Neural crest cell (in vitro differentiated cells): ENCODE results near the gene NCAPG. TPM values are rescaled to one million over a fixed set of nuclear protein-coding genes. Genes with fewer than 3 reads are reported as not detected.

Source experiments
- DNase-seq: peaks from one replicate; pipeline ENCODE4 v3.0.0; 2021; ENCODE audit warnings: low read depth, mixed read lengths, low spot score
- H3K27ac Mint-ChIP-seq: one replicate; pipeline ENCODE4 v1.8.0; 2021; ENCODE audit warnings: mild to moderate bottlenecking, mixed read lengths; ENCODE audit not compliant: unreplicated experiment
- H3K27me3 Mint-ChIP-seq: 2 replicates; pipeline ENCODE4 v1.8.0; 2021; ENCODE audit warnings: low read depth, mild to moderate bottlenecking, mixed read lengths
- H3K36me3 Mint-ChIP-seq: 2 replicates; pipeline ENCODE4 v1.8.0; 2021; ENCODE audit warnings: low read depth, mild to moderate bottlenecking, mixed read lengths
- H3K4me1 Mint-ChIP-seq: 2 replicates; pipeline ENCODE4 v1.8.0; 2021; ENCODE audit warnings: mixed read lengths
- H3K4me3 Mint-ChIP-seq: one replicate; pipeline ENCODE4 v1.8.0; 2021; ENCODE audit warnings: mild to moderate bottlenecking, mixed read lengths
- H3K9me3 Mint-ChIP-seq: 2 replicates; pipeline ENCODE4 v1.8.0; 2021; ENCODE audit warnings: mixed read lengths
- CTCF ChIP-seq: fragments of 200-600 bp; sonication (generic); conservative IDR thresholded peaks from 2 replicates; pipeline ENCODE4 v1.5.0; 2021; ENCODE audit warnings: antibody characterized with exemption, mild to moderate bottlenecking
- total RNA-seq: library from RNA; stranded (reverse); gene quantifications from 2 replicates; pipeline ENCODE4 v1.2.1, GENCODE V29; 2021

NCAPG gene
- total RNA-seq, 1 donor from 2014 or later, result 79.6 TPM

GRCh38 chr4:17786567-17786966 is 24.2 kb upstream of the NCAPG start:
- Mint-ChIP-seq H3K4me3 (no peak overlapping the region), H3K4me1 (peaks cover 8% of the 10 kb centered on the region), H3K27ac (no peak overlapping the region), H3K27me3 (peaks cover 16% of the 10 kb centered on the region), H3K9me3 (no peaks in the 10 kb centered on the region), H3K36me3 (peaks cover 6% of the 10 kb centered on the region)
- no peak for TF ChIP-seq CTCF
- no peak for DNase-seq

GRCh38 chr4:17787315-17787714 is 23.5 kb upstream of the NCAPG start:
- DNase-seq, result no peak
- peaks cover under 1% of the 10 kb centered on the region for H3K4me1 Mint-ChIP-seq
- H3K36me3 Mint-ChIP-seq, result peaks cover 9% of the 10 kb centered on the region
- no peak for TF ChIP-seq CTCF
- no peak overlapping the region for H3K27ac Mint-ChIP-seq
- no peak overlapping the region for H3K4me3 Mint-ChIP-seq
- H3K27me3 Mint-ChIP-seq, result peaks cover 9% of the 10 kb centered on the region
- no peaks in the 10 kb centered on the region for H3K9me3 Mint-ChIP-seq

- TF ChIP-seq CTCF, result no peak
- H3K27ac Mint-ChIP-seq, result no peak overlapping the region
- no peaks in the 10 kb centered on the region for H3K27me3 Mint-ChIP-seq
Observed at GRCh38 chr4:17788956-17789355, 21.8 kb upstream of the NCAPG start.

GRCh38 chr4:17794730-17795129 is 16.0 kb upstream of the NCAPG start:
- DNase-seq, result no peak
- Mint-ChIP-seq H3K36me3 (peaks cover 30% of the 10 kb centered on the region), H3K27me3 (no peaks in the 10 kb centered on the region), H3K4me3 (no peak overlapping the region), H3K4me1 (no peaks in the 10 kb centered on the region), H3K27ac (no peak overlapping the region), H3K9me3 (no peaks in the 10 kb centered on the region)
- no peak for TF ChIP-seq CTCF

More at GRCh38 chr4:17788956-17789355, 21.8 kb upstream of the NCAPG start:
- no peak overlapping the region for H3K4me3 Mint-ChIP-seq
- H3K4me1 Mint-ChIP-seq, result no peaks in the 10 kb centered on the region
- H3K9me3 Mint-ChIP-seq, result no peaks in the 10 kb centered on the region
- peaks cover 19% of the 10 kb centered on the region for H3K36me3 Mint-ChIP-seq
- no peak for DNase-seq

- Mint-ChIP-seq H3K27me3 (no peaks in the 10 kb centered on the region), H3K36me3 (peaks cover 24% of the 10 kb centered on the region), H3K9me3 (no peaks in the 10 kb centered on the region), H3K4me3 (no peak overlapping the region), H3K27ac (no peak overlapping the region), H3K4me1 (no peaks in the 10 kb centered on the region)
- TF ChIP-seq CTCF, result no peak
- no peak for DNase-seq
Observed at GRCh38 chr4:17797808-17798207, 13.0 kb upstream of the NCAPG start.
